Measurements from ENCODE around the gene NGEF. TPM values are rescaled to one million over a fixed set of nuclear protein-coding genes. Genes with fewer than 3 reads are reported as not detected.

The NGEF gene
- total RNA-seq, 1 donor from 2014 or later, result 3.2 TPM

DNA sequence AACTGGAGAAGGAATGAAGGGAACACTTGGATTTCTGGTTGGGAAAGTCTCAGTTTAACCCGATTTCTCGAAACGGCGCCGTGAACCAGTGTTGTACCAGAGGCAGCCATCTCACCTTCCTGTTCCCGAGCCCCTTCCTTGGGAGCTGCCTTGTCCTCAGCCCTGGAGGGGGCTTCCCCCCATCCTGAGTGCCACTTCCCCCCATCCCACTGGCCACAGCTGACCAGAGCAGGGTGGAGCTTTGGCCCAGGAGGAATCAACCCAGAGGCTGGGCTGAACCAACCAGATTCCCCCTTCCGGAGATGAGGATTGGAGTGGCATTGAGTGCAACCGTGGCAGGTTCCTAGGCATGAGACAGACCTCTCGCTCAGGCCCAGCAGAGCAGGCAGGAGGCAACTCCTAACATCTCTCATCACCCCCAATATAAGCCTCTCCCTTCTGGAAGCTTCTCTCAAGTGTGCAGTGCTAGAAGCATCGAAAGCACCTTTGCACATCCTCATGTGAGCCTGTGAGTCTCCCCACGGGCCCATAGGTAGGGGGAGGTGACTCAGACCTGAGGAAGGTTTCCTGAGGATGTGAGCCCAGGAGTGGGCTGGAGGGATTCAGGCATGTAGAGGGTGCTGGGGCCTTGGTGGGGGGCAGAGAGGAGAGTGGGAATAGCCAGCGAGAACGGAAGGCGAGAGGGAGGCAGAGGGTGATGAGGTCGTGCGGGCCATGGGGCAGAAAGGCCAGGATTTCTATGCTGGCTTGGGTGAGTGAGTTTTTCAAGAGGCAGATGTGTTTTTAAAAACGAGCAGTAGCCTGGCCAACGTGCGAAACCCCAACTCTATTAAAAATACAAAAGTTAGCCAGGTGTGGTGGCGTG, 11.9 kb downstream of the NGEF start:
- no peak for DNase-seq (ENCODE audit: low read depth, low spot score)

DNA sequence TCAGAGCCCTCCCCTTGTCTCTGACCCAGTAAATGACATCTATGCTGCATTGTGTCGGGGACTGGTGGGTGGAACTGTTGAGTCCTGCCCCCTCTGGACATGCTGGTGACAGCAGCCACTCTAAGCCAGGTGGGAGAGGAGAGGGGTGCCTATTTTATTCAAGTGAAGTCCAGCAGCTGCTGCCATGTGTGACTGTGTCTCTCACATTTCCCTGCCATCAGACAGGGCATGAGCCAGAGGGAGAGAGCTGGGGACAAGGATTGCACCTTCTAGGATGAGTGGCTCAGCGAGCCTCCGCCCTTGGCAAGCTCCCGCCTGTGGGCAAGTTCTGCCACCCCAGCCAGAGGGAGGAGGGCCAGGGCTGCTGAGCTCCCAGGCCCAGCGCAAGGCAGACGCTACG, 13.7 kb downstream of the NGEF start:
- DNase-seq (ENCODE audit: low read depth, low spot score), result no peak

DNA sequence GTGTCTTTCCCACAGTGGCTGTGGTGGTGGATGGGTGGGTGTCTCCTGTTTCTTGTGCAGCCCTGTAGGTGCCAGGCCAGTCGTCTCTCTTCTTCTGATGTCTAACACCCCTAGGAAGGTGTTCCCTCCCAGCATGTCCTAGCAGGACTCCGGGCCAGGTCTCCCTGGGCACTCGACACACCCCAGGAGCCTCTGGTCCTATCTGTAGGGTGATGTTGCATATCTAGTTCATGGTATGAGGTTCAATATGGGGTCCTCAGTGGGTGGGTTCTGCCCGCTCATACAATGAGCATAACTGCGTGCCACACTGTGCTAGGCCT, 14.4 kb downstream of the NGEF start:
- no peak for DNase-seq (ENCODE audit: low read depth, low spot score)

DNA sequence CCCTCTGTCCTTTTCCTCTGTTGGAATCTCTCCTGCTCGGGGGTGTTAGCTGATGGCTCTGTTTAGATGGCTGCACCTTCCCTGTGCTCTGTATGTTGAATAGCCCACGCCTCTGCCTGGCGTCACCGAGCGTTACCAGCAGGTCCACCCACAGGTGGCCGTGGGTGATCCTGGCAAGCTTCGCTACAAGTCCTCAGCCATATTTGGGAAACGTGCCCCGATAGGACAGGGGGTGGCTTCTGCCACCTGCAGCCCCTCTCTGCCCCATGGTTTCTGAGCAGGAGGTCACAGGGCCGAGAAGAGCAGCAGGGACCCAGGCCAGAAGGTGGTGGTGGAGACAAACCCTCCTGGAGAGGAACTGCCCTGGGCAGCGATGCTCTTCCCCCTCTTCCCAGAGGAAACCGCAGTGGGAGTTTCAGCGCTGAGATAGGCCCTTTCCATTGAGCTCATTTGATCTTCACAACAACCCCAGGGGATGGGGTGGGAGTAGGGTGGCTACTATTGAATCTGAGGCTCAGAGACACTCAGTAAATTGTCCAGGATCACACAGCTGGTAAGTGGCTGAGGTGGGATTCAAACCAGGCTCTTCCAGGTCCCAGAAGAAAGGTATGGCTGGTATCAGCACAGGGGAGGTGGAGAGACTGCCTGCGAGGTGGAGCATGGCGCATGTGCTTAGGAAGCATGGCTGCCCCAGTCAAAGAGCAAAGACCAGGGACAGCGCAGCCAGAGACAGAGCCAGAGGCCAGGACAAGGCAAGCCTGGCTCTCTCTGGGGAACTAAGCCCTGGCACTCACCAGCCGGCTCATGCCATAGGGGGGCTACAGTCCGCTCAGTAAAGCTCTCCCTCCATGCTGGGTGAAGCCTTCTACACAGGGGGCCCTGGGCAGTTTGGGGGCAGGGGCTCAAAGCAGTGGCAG, 15.0 kb downstream of the NGEF start:
- DNase-seq (ENCODE audit: low read depth, low spot score), result no peak

DNA sequence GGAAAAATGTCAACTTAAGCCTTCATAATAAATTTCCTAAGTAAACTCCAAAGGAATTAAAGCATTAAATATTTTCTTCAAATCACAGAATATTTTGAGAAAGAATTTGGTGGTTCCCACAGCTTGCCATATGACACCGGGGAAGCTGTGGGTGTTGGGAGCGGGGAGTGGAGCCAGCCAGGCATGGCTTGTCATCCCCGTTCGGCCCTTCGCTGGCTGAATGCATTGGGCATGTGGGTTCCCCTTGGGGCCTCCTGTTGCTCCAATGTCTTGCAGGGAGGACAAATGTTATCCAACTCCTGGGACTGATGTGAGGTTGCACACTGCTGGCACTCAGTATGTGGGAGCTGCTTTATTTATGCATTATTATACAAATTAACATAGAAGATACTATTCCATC, 18.6 kb downstream of the NGEF start:
- no peak for DNase-seq (ENCODE audit: low read depth, low spot score)

DNA sequence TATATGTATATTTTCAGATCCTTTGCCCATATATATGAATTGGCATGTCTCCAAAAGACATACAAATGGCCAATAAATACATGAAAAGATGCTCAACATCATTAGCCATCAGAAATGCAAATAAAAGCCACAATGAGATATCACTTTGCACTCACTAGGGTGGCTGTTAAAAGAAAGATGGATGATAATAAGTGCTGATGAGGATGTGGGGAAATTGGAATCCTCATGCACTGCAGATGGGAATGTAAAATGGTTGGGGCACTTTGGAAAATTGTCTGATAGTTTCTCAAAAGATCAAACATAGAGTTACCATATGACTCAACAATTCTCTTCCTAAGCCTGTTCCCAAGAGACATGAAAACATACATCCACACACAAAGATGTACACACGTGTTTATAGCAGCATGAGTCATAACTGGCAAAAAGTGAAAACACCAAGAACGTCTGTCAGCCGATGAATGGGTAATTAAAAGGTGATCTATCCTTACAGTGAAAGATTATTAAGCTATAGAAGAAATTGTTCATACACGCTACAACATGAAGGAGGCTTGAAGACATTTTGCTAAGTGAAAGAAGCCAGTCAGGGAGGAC, 19.7 kb downstream of the NGEF start:
- DNase-seq (ENCODE audit: low read depth, low spot score), result no peak

DNA sequence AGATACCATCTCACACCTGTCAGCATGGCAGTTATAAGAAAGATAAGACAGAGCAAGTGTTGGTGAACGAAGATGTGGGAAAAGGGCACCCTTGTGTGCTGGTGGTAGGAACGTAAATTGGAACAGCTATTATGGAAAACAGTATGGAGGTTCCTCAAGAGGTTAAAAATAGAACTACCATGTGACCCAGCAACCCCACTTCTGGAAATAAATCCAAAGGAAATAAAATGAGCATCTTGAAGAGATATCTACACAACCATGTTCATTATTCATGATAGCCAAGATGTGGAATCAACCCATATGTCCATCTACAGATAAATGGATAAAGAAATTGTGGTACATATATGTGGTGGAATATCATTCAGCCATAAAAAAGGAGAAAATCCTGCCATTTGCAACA, 26.9 kb downstream of the NGEF start:
- DNase-seq (ENCODE audit: low read depth, low spot score), result no peak

DNA sequence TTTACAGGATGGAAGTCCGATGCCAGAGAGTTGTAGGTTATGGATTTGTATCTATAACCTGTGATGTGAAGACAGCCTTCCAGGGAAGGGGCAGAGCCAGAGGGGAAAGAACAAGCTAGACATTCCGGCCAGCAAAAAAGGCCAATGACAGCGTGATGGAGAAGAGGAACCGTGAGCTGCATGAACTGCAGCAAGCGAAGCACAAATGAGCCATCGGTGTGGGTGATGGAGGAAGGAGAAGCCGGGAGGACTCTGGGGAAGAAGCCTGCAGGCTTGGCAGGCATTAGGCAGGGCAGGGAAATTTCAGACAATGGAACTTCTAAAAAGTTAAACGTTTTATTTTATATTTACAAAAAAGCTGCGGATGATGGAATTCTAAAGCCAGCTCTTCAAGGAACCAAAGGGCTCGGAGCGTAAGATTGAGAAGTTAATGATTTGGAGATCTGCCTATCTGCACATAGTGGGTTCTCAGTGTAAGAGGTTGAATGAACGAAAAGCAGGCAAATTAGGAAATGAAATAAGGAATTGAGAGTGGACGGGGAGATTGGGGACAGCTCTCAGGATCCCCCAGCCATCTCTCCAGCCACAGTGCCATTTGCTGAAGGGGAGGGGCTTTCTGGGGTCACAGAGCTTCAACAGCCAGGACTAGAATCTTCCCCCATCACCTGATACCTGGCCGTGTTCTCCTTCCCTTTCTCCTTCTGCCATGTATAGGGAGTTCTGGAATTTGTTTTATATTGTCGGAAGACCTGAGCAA, 28.4 kb downstream of the NGEF start:
- DNase-seq (ENCODE audit: low read depth, low spot score), result no peak

DNA sequence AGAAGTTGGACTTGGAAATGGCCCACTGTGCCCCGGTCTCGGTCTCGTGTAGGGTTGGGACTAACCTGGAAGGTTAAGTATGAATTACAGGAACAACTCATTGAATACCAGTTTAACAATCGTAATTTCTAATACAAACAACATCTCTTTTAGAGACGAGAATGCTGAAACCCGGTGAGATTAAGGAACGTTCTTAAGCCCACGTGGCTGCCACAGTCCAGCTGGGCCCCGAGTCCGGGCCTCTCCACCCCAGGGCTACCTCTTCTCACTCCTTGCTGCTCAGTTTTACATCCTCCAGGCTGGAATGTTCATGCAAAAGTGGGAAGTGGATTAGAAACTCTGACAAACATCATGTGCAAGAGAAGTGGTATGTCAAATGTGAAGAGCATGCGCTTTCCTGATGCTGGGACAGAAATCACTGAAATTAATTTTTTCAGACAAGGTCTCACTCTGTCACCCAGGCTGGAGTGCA, 29.4 kb downstream of the NGEF start:
- no peak for DNase-seq (ENCODE audit: low read depth, low spot score)

DNA sequence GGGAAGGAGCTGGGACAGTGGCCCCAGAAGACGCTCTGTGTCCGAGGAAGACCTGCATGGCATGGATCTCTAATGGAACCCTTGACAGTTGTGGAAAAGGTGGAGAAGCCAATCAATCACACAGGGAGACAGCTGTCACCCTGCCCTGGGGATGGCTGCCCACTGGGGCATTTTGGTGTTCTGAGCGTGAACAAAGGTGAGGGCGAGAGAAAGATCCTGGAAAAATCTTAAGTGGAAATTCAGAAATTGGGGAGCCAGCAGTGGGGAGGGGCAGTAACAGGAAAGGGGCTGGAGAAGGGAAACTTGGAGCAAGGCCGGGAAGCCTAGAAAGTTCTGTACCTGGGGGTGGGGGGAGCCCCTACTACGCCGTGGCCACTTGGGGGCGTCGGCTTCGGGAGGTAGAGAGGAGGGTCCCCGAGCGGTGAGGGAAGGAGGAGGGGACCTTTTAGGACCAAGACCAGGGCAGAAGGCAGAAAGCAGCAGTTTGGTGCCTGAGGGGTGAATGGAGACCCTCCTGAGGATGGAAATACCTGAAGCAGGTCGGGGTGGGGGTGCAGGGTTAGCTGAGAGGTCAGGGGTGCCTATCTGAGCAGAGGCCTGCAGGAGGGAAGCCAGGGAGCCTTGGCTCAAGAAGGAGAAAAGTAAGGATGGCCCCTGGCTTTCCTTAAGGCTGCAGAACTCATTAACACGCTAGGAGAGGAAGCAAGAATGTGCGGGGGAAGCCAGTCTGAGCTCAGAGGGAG, 30.0 kb downstream of the NGEF start:
- no peak for DNase-seq (ENCODE audit: low read depth, low spot score)

DNA sequence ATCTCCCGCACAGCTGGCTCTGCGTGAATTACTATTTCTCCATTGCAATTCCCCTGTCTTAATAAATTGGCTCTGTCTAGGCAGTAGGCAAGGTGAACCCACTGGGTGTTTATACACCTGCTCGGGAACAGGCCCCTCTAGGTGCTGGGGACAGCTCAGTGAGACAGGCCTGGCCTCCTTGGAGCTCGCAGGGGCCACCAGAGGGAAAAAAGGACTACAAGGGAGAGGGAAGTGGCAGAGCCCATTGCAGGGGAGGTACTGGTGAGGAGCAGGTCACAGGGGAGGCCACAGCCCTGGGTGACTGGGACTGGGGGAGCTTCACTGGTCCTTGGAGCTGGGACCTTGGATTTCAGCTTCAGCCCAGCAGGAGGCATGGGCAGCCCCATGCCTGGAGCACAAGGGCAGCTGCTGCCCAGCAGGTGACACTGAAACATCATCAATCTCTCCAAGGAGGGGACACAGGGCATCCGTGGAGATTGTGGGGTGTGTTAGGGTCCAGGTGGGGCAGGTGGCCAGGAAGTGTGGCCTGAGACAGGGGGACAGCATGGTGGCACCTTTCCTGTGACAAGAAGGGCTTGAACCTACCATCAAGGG, 31.2 kb downstream of the NGEF start:
- no peak for DNase-seq (ENCODE audit: low read depth, low spot score)

DNA sequence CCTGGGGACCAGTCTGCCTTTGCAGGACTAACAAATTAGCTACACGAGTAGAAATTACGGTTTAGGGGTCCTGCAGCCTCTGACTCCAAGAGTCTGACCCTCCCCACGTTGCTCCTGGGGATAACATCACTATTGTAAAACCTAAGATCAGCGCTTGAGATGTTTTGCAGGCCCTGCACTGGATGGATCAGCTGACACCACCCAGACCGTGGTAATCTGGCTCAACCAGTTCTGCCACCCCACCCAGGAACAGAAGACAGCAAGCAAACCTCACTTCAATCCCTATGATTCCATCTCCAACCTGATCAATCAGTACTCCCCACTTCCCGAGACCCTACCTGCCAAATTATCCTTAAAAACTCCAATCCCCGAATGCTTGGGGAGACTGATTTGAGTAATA, 31.7 kb downstream of the NGEF start:
- no peak for DNase-seq (ENCODE audit: low read depth, low spot score)

DNA sequence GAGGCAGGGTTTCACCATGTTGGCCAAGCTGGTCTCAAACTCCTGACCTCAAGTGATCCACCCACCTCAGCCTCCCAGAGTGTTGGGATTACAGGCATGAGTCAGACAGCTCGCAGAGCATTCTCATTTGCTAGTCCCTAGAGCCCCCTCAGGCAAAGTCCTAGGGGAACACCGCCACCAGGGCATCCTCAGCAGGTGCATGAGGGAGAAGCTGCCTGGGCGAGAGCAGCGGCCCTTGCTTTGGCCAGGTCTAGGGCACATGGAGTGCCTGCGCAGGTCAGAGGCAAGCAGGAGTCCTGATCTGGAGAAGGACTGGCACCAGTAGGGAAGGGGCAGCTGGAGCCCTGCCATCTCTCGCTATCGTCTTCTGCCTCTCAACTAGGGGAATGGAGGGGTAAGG, 32.4 kb downstream of the NGEF start:
- no peak for DNase-seq (ENCODE audit: low read depth, low spot score)

DNA sequence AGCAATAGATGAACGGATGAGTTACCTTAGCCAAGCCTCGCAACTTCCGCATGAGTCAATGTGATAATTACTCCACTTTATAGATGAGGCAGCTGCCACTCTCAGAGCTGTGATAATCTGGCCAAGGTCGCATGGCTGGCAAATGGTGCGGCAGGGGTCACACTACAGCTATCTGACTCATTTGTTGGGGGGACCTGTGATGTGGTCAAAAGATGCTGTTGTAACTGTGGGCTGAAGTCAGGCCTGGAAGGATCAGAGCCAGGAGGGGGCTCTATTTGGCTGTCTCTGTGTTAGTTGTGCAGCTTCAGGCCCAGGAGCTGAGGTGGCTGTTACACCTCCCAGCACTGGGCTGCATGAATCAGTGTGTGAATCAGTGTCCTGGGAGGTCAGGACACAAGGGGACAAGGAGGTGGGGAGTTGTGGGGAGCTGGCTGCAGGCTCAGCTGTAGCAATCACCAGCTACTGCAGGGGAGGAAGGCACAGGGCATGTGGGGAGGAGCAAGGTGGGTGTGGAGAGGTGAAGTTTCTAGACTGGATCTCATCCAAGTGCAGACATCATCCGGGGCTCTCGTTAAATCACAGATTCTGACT, 33.1 kb downstream of the NGEF start:
- DNase-seq (ENCODE audit: low read depth, low spot score), result no peak

DNA sequence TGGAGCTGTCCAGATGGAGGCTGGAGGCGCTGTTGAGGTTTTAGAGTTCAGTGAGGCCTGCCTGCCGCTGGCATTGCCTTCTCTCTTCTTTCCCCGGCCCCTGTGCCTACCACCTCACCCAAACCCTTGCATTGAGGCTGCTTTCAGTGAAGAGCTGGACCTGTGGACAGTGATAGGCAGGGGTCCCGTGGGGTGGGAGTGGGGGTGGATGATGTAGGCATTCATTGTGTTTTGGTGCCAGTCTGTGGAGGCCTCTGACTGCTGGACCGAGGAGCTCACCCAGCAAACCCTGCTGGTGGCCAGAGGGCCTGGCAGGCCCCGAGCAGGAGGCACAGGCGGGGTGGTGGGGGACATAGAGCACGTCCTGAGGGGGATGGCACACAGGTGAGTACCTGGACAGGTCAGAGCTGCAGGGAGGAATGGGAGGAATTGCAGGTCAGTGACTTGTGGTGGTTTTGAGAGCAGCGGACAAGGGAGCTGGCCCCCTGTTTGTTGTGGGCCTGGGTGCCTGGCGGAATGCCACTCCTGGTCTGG, 35.6 kb downstream of the NGEF start:
- DNase-seq (ENCODE audit: low read depth, low spot score), result no peak

DNA sequence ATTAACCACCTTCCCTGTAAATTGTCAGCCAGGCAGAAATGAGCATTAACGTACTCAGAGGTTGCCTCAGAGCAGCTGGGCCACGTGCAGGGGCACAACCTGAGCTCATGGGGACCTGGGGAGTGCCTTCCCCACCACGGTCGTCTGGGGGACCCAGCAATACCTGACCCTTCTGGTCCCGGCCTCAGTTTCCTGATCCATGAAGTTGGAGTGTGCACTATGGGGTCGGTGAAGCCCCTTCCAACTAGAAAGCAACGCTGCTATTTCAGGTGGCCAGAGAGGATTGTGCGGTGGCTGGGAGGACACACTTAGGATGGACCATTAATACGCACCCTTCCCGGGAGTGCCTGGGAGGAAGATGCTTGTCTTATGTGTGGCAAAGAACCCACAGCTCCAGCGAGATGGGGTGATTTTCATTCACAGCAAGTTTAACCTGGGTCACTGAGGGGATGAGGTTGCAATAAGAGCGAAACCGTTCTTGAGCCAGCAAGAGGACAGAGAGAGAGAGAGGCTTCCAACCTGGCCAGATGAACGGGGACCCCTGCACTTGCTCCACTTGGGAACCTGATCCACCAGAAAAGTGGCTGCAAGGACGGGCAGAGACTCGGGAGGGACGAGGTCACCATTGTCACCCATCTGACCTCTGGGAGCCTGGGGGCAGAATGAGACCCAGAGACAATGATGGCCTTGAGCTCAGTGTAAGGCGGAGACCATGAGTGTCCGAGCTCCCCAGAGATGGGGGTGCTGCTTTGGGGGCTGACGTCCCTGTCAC, 36.2 kb downstream of the NGEF start:
- no peak for DNase-seq (ENCODE audit: low read depth, low spot score)

DNA sequence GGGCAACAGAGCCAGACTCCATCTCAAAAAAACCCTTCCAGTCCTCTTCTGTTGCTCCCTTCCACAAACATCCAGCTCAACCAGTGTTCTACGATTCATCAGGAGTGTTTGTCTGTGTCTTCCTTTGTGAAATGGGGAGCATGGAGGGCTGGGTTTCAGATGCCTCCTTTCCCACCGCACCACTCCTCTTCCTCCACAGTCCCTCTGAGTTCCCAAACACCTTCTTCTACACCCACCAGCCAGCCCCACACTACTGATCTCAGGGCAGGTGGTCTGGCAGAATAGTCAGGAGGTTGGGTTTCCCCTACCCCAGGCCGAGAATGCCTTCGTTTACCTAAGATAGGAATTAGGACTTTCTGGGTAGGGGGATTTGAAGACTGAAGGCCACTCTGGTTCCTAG, 36.9 kb downstream of the NGEF start:
- no peak for DNase-seq (ENCODE audit: low read depth, low spot score)

DNA sequence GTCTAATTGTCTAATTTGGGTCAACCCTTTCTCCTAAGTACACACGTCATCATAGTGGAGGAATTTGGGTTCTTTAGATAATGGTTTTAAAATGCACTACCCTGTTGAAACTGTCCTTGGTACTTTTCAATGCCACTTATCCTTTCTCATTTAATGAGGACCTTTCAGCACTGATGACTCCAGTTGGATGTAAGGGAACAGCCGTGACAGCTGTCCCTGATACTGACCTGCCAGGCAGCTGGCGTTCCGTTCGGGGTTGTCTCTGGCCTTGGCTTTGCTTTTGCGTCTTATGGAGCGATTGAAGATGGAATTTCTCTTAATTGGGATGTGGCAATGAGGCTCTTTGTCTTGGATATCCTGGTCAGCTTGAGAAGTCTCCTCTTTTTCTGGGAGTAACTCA, 38.7 kb downstream of the NGEF start:
- DNase-seq (ENCODE audit: low read depth, low spot score), result no peak

DNA sequence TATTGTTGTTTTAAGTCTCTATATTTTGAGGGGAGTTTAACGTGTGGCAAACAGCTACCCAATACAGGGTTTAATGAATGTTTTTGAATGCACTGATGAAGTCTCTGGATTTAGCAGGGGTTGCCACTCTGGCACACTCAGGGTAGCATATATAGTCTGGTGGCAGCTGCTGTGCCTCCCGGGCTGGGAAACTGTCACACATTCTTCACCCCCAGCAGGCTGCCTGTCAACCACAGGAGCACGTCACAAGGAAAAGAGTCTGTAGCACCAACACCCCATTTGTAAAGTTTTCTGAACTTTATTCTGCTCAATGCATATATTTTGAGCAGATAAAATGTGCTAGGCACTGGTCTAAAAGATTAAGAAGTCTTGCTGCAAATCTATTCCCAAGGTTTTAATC, 39.3 kb downstream of the NGEF start:
- DNase-seq (ENCODE audit: low read depth, low spot score), result no peak
